Occipital lobe (tissue), 2 donors: Measurements from ENCODE around the gene RNF6. TPM values are rescaled to one million over a fixed set of nuclear protein-coding genes. Genes with fewer than 3 reads are reported as not detected.

ENCODE experiments used
- DNase-seq: peaks from one replicate; lab custom pipeline; 2025; lab: John Stamatoyannopoulos, UW
- total RNA-seq: library from RNA; depleted of rRNA; stranded (reverse); fragments of >200 nt; gene quantifications from one replicate; pipeline ENCODE4 v1.2.3, GENCODE V29; 2014

Gene RNF6
- total RNA-seq, 1 donor from 2014 or later: 28.5 TPM

GRCh38 chr13:26225896-26226617 is 3.9 kb upstream of the RNF6 start:
- DNase-seq: no peak

GRCh38 chr13:26222520-26223046 is 469 bp upstream of the RNF6 start:
- DNase-seq: peak; percentile 48

DNA sequence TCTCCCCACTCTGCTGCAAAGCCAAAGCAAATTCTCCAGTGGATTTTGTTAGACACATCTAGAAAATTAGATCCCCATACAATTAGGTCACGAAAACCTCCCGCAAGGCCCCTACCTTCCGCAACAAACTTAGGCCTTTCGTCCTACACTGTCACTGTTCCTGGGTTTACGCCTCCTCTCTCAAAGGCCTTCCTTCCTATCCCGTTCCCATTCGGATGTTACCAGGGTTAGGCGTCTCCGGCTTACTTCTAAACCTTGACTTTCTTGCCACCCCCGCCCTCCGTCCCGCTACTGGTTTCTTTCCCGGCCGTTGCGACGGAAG is 754 bp downstream of the RNF6 start:
- no peak for DNase-seq

- DNase-seq: no peak
Measured at GRCh38 chr13:26220575-26220974, 1.5 kb downstream of the RNF6 start.

- DNase-seq: no peak
Measured at GRCh38 chr13:26219726-26220125, 2.4 kb downstream of the RNF6 start.

GRCh38 chr13:26216042-26216441 is 6.1 kb downstream of the RNF6 start:
- no peak for DNase-seq

DNA sequence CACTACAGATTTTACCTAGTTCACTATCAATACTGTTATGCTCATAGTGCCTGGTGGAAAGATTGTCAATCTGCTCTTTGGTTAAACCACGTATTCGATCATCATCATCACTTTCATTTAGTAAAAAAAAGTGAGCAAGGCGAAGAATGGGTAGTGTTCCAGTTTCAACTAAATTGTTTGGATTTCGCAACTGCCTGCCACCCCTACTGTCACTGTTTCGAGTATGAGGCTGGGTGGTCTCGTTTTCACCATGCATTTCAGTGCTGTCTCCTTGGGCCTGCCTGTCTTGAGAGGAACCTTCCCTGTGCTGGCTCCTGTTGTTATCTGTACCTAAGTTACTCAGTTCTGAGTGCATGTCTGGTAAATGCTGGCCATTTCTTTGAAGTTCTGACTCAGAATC is 8.1 kb downstream of the RNF6 start:
- no peak for DNase-seq

GRCh38 chr13:26213345-26213744 is 8.8 kb downstream of the RNF6 start:
- no peak for DNase-seq

- no peak for DNase-seq
Measured at GRCh38 chr13:26208287-26208686, 13.8 kb downstream of the RNF6 start.

GRCh38 chr13:26202365-26202972 is 19.6 kb downstream of the RNF6 start:
- DNase-seq: no peak

GRCh38 chr13:26200811-26201210 is 21.3 kb downstream of the RNF6 start:
- no peak for DNase-seq

DNA sequence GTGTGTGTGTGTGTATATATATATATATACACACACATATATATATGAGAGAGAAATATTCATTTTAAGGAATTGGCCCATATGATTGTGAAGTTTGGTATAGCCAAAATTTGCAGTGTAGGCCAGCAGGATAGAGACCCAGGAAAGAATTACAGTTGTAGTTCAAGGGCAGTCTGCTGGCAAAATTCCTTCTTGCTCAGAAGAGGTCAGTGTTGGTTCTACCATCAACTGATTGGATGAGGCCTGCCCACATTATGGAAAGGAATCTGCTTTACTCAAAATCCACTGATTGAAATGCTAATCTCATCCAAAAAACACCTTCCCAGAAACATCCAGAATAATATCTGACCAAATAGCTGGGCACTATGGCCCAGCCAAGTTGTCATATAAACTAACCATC is 24.0 kb downstream of the RNF6 start:
- DNase-seq: no peak

- no peak for DNase-seq
Measured at GRCh38 chr13:26197298-26197697, 24.8 kb downstream of the RNF6 start.

DNA sequence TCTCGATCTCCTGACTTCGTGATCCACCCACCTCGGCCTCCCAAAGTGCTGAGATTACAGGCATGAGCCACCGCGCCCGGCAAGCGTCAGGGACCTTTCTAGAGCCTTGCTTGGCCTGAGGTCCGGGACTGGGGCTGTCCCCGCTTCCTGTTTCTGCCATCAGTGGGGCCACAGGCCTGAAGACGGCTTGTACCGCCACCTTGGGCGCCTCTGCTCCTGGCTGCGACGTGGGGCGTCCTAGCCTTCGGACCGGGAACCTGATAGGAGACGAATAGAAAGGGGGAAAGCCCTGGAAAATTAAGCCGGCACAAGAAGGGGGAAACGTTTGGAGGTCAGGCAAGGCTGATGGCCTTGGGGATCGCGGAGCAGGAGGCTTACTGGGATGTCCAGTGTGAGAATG is 35.1 kb downstream of the RNF6 start:
- DNase-seq: no peak

DNA sequence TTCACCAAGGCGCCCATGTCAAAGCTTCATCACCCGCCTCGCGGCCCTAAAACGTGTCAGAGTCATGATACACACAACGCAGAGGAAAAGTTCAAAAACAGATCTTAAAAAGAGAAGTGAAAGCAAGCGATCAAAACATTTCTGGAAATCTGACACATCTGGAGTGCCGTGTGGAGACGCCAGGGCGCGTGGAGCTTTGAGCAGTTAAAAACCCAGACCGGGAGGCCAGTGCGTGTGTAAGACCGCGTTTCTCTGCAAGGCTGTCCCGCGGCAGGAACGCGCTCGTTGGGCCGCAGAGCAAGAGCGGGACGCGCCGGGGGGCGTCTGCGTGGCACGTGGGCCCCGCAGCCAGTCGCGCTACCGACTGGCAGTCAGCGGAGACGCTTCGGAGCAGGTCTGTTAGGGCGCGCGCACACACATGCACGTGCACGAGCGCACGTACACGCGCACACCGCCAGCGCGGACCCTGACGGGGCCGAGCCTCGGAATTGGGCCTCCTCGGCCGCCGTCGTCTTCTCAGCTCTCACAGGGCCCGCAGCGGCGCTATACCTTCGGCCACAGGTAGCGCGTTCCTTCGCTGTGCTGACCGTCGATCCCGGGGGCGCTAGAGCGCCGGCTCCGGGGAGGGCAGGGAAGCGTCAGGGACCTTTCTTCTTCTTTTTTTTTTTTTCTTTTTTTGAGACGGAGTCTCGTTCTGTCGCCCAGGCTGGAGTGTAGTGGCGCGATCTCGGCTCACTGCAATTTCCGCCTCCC is 35.8 kb downstream of the RNF6 start:
- DNase-seq: peak; percentile 82

DNA sequence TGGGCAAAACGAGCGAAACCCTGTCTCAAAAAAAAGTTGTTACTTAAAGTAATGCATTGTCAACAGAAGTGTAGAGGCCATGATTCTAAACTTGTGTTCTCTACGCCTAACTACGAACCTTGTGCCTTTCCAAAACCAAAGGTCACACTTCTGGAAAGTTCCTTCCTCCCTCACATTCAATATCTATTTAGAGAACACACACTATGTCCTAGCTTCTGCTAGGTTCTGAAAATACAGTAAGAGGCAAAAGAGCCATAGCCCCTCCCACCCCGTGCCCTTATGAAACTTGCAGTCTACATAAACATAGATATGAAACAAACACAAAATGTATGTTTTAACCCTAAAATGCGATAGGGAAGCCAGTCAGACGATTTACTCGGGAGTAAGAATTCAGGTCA is 36.4 kb downstream of the RNF6 start:
- DNase-seq: no peak

GRCh38 chr13:26184791-26185250 is 37.3 kb downstream of the RNF6 start:
- DNase-seq: peak; percentile 30

DNA sequence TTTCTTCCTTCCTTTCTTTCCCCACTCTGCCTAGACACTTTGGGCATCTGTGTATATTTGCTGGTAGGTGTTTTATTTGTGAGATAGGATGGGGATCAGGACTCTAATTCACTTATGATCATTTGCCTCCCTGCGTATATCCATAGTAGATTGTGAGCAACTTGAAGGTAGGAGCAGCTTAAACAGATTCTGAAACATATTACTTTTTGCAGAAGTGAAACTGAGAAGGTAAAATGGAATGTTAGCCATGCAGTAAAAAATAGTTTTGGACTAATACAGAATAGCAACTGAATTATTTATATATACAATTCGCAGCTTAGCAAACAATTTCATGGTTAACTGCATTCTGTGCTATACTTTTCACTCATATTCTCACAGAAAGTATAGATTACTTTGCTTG is 38.7 kb downstream of the RNF6 start:
- no peak for DNase-seq

DNA sequence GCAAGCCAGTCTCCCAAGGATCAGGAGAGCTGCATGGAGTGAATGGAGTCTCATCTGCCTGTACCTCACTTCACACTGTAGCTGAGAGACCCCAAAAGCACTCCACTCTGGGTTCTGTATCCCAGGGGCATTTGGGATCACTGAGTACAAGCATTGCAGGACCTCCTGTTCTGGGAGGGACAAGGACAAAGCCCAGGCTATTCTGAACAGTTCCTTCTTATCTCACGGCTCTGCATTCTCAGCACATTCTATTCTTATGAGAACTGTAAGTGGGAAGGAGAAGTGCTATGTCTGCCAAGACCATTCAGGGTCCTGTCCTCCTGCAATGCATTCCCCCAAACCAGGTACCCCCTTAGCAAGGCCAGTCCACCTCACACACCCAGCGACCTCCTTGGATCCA is 42.8 kb downstream of the RNF6 start:
- no peak for DNase-seq

DNA sequence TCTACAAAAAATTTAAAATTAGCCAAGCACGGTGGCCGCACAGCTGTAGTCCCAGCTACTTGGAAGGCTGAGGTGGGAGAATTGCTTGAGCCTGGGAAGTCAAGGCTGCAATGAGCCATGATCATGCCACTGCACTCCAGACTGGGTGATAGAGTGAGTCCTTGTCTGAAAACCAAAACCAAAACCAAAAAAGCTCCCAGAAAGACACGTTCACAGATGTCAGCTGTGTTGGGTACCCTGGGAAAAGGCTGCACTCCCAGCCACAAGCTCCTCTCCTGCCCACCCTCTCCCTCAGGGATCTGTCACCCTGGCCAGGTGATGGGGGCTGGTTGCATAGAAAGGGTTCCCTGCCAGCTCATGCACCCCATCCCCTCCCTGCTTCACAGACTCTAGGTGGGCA is 53.3 kb downstream of the RNF6 start:
- DNase-seq: no peak

GRCh38 chr13:26168237-26168814 is 53.8 kb downstream of the RNF6 start:
- no peak for DNase-seq

GRCh38 chr13:26163812-26164211 is 58.3 kb downstream of the RNF6 start:
- no peak for DNase-seq
